ENCODE results near the gene OASL. TPM values are rescaled to one million over a fixed set of nuclear protein-coding genes. Genes with fewer than 3 reads are reported as not detected.
A peak's percentile ranks its signal among the peaks of the same experiment; 100 is the strongest.

The OASL gene
- total and polyA plus RNA-seq, 9 of the 15 experiments (the other 6 are each of a cell fraction or from before 2014, with no cell fraction given): 0.14 TPM; not detected in 8

- TF ChIP-seq AFF1 (IDR thresholded peaks at IDR 0.05; ENCODE audit: low read depth in 1 of 2, partially characterized antibody in 2 of 2) (peak in 1 of 2 experiments; percentile 95), PTBP1 (IDR thresholded peaks at IDR 0.05; ENCODE audit: low read depth, low read length) (no peak), NR2F6 (CRISPR knock-in tag; IDR thresholded peaks at IDR 0.05) (no peak), KAT7 (CRISPR knock-in tag; IDR thresholded peaks at IDR 0.05; ENCODE audit: borderline replicate concordance) (no peak), CBFA2T2 (conservative IDR thresholded peaks at IDR 0.05) (peak; percentile 44), POLR3A (IDR thresholded peaks at IDR 0.05; ENCODE audit: borderline replicate concordance, extremely low read depth, insufficient read depth, insufficient read length) (no peak), TEAD1 (CRISPR knock-in tag; IDR thresholded peaks at IDR 0.05) (0 out of 4 replicates have a peak, but pooled peaks of 1 of the 2 experiments have one; percentile 13), IRF9 (tag; IDR thresholded peaks at IDR 0.05) (no peak), CHCHD3 (CRISPR knock-in tag; IDR thresholded peaks at IDR 0.05) (no peak), ZNF263 (CRISPR knock-in tag; IDR thresholded peaks at IDR 0.05; ENCODE audit: borderline replicate concordance) (no peak), SIX5 (IDR thresholded peaks at IDR 0.05; ENCODE audit: borderline replicate concordance in 1 of 2, insufficient read depth in 1 of 2, low read depth in 1 of 2, low read length in 2 of 2) (peak; percentile 90 to 91), EHMT2 (IDR thresholded peaks at IDR 0.05) (peak; percentile 64; the same call in 1 of the 2 replicates), TAF9B (IDR thresholded peaks at IDR 0.05; ENCODE audit: partially characterized antibody) (peak; percentile 71), PURB (CRISPR knock-in tag; IDR thresholded peaks at IDR 0.05; ENCODE audit: low read depth) (no peak), ATF7 (IDR thresholded peaks at IDR 0.05) (peak; percentile 97), ID3 (CRISPR knock-in tag; IDR thresholded peaks at IDR 0.05) (no peak), ID3 (tag; IDR thresholded peaks at IDR 0.05) (0 out of 2 replicates have a peak, but pooled peaks have one; percentile 29), ELK1 (CRISPR knock-in tag; IDR thresholded peaks at IDR 0.05) (no peak), USF2 (CRISPR knock-in tag; IDR thresholded peaks at IDR 0.05) (peak; percentile 90)
Measured at GRCh38 chr12:121015825-121016766, 22.9 kb downstream of the OASL start, which contains the start of gene C12orf43 (continued).
